NCI-H226 (cell line): ENCODE data around the gene FEZ2.
"Not testable (repeated sequence)": the region's sequence is repeated elsewhere in the genome, so short reads cannot be mapped to it uniquely, and the experiment has no call there.

Experiments used
- DNase-seq: peaks from one replicate; pipeline ENCODE4 v3.0.0-alpha.2; 2015

Gene FEZ2, protein sequence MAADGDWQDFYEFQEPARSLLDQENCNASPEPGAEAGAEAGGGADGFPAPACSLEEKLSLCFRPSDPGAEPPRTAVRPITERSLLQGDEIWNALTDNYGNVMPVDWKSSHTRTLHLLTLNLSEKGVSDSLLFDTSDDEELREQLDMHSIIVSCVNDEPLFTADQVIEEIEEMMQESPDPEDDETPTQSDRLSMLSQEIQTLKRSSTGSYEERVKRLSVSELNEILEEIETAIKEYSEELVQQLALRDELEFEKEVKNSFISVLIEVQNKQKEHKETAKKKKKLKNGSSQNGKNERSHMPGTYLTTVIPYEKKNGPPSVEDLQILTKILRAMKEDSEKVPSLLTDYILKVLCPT

DNA sequence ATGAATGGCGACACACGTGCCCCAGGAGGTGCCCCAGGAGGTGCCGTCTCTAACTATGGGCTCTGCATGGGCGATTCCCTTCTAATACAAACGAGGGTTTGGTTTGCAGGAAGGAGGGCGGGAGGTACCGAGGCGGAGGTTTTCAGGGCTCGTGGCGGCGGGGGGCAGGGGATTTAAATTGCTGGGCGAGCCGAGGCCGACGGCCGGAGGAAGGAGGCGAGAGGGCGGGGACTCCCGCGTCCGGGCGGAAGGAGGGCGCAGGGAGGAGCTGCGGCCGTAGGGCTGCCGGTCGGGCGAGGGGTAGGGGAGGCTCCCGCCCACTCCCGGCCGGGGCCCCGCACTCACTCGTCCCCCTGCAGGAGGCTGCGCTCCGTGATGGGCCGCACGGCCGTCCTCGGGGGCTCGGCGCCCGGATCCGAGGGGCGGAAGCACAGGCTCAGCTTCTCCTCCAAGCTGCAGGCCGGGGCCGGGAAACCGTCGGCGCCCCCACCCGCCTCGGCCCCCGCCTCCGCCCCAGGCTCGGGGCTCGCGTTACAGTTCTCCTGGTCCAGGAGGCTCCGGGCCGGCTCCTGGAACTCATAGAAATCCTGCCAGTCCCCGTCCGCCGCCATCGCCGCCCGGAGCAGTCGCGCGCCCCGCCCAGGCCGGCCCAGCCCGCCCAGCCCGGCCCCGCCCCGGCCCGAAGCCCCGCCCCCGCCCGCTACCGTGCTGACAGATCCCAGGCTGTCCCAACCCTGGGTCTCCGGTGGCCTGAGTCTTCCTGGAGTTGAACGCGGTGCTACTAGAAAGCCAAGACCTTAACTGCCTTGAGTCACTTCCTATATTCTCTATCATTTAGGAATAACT lies at the start of gene FEZ2:
Gene FEZ2 (minus strand): TSS at position 637 of the 846 bp plus-strand sequence. CDS start 26 bp downstream, at position 611.
- DNase-seq = peak; percentile 78

DNA sequence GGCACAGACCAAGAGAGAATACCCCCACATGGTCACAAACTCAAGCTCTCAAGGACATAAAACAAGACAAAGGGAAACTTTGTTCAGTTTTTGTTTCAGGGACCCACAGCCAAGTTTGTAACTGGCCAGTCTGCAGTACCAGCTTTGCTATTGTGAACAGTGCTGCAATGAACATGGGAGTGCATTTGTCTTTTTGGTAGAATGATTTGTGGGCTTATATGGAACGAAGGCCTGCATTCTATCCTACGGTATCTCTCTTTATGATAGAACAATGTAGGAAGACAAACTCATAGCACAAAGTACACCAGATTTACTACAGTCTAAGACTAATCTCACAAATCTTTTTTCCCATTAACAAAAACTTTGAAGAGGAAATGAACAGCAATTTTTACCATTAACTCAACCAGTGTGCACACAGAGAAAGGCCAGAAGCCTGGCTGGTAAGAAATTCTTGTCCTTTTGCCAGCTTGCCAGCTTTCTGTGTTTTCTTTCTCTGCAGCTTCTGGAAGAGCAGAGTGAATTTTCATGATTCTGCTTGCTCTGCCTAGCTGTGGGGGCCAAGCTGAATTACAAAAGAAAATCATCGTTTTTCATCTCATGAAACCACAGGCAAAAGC lies 37.1 kb upstream of the FEZ2 start:
- no peak for DNase-seq

DNA sequence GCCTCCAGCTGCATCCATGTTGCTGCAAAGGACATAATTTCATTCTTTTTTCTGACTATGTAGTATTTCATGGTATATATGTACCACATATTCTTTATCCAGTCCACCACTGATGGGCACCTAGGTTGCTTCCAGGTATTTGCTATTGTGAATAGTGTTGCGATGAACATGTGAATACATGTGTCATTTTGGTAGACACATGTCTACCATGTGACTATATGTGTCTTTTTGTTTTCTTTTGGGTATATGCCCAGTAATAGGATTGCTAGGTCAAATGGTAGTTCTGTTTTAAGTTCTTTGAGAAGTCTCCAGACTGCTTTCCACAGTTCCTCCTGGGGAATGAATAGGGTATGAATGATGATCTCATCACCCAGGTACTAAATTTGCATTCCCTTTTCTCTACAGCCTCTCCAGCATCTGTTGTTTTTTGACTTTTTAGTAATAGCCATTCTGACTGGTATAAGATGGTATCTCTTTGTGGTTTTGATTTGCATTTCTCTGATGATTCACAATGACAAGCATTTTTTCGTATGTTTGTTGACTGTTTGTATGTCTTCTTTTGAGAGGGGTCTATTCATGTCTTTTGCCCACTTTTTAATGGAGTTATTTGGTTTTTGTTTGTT lies 35.6 kb upstream of the FEZ2 start:
- DNase-seq = peak; percentile 10

DNA sequence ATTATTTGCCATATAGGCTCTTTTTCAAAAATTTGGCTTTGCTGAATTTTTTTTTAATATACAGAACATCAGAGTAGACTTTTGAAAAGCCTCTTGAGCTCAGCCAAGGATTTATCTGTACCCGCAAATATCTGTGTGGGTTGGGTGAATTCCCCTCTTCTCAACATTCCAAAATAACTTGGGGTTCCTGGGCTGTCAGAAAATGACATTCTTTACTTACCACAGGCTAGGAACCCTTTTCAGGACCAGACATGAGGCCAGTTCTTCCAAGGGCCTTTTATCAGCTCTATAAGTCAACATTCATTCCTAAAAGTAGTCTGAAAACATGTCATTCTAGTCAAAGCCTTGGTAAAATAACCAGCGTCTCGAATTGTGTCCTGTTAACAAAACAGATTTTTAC lies 28.8 kb upstream of the FEZ2 start:
- no peak for DNase-seq

DNA sequence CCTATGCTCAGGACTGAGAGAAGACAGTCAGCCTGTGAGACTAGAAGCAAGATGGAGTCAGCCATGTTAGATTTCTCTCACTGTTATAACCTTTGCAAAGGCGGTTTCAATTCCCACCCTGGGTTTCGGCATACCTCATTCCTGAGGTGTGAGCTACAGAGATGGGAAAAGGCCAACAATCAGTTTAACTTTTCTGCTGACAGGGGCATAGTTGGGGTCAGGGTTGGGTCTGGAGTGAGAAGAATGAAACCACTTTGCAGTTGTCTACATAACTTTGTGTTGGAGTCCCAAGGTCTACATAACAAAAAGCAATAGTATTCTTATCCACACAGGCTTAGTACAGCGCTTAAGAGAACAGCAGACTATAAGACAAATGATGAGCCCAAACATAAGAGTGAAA lies 28.1 kb upstream of the FEZ2 start:
- DNase-seq = no peak

DNA sequence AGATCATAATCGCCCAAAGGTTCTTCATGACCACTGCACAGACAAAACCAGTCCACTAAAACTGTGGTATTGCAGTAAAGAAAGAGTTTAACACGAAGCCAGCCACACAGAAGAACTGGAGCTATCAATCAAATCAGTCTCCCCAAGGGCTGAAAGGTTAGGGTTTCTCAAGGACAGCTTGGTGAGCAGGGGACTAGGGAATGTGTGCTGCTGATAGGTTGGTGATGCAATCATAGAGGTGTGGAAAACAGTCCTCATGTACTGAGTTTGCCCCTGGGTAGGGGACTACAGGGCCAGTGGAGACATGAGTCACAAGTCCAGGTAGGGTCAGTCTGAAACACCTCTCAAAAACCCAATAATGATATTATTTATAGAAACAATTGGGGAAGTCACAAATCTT lies 27.3 kb upstream of the FEZ2 start:
- no peak for DNase-seq

DNA sequence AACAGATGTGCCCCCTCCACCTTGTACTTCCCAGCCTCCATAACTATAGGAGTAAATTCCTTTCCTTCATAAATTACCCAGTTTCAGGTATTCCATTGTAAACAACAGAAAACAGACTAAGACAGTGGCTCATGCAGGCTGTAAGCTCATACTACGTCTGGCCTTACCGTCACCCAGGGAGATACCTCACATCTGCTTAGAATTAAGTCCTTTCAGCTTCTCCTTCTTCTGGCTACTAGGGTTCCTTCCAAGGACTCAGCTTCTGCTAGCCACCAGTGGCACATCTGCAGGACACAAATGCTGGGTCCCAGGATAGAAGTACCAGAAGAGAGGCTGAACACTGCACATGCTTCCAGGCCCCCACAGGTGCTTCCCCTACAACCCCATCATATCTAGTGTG lies 22.4 kb upstream of the FEZ2 start:
- no peak for DNase-seq

DNA sequence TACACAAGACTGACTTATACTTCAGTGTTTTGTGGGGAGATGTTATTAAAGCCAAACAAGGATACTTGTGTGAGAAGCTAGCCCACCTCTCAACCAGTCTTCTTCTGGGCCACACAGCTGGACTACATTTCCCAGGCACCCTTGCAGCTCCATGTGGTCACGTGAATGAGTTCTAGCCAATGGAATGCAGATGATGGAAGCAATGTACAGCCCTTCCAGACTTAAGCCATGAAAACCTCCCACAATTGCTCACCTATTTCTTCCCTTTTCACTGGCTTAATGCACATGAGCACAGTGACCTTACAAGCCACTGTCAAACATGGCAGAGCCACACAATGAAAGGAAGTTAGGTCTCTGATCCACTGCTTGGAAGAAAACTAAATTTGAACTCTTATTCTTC lies 20.4 kb upstream of the FEZ2 start:
- peak; percentile 75 for DNase-seq

DNA sequence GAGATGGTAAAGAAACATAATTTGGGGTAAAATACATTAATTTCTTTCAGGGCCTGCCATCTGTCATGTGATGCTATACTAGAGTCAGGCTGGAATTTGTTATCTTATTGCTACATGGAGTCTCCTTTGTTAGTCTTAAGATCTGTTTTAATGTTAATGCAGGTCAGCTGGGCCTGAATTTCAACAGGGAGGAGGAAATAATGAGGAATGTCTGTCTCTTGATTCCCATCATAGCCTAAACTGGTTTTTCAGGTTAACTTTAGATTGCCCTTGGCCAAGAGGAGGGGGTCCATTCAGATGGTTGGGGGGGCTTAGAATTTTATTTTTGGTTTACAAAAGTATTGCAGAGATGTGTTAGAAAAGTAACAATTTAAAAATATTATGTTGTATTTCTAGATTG lies 19.0 kb upstream of the FEZ2 start:
- no peak for DNase-seq

DNA sequence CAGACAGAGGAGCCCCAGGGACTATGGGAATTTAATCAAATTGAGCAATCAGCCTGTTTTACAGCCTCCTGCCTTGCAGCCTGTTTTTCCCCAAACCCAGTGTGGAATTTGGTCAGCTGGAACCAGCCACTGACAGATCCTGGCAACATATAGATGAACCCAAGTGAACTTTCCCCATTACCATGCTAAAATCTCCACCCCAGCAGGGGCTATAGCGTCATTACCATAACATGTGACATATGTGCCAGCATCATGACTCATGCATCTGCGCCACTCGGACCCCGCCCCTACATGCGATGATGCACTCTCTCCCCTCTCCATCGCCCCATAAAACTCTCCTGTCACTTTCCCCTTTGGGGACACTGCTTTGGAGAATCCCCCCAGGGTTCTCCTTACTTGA lies 17.3 kb upstream of the FEZ2 start:
- no peak for DNase-seq

DNA sequence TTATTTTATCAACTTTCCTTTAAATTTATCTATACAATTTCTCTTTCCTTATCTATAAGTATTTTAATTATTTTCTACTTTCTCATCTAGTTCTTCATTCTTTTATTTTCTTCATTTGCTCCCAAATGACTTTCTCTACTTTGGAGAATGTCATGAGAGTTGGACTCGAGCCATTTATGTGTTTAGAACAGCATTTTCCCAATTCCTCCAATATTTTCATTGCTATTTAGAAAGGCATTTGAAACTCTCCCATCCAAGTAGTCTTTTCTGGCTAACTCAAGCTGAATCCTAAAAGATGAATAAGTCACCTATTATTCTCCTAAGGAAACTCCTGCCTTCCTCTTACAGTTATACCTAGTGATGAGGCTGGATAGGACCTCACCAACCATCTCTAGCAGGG lies 15.8 kb upstream of the FEZ2 start:
- DNase-seq = no peak

DNA sequence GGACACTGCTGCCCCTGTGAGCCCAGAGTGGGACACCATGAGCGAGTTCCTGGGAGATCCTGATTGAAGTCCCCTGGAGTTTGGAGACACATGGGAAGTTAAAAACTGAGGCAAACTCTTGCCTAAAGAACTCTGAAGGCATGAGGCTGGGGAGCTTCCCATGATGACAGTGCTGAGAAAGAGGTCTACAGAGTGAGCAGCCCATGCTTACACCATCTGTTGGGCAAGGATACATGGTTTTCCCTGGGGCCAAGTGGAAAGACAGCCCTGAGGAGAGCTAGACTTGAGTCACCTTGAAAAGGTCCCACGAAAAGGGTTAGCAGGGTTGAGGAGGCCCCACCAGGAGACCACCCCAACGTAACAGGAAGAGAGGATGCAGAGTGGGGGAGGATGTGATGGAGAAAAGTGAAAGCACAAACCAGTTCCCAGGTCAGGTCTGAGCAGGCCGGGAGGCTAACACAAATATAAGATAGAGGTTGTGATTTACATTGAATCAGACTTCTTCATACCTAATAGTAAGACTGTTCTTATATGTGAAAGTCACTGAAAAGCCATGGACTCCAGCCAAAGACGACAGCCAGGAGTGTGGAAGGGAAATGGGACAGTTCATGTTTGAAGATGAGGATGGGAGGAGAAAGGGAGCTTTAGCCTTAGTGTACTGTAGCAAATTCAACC lies 13.5 kb upstream of the FEZ2 start:
- DNase-seq = no peak

DNA sequence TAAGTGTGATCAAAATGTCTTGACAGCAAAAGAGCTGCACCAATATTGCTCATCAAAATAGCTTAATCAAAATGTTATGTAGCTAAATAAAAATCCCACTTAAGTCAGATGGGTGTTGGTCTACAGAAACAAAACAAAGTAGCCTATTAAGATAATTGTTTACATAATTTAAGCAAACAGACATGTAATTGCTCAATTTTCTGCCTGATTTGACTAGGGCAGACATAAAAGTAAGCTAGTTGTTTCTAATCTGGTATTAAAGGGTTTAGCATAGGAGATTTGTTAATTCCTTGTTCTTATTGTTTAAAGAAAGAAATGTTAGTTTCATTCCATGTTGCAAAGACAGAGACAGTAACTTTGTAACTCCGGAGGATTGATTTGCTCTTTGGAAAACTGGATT lies 11.5 kb upstream of the FEZ2 start:
- DNase-seq = no peak

DNA sequence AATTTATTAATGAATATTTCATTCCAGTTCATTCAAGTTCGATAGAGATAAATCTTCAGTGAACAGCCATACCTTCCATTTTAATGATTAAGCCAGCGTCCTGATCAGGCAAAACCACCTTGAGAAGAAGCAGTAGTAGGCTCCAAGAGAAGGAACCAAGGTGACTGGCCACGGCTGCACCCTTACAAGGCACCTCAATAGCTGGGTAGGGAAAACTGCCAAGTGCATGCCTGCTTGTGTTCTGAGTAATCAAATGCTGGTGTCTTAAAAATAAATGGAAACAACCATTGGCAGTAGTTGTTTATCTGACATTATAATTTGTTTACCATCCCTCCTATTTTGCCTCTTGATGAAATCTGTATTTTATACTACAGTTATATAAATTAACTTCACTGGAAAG lies 10.0 kb upstream of the FEZ2 start:
- no peak for DNase-seq

DNA sequence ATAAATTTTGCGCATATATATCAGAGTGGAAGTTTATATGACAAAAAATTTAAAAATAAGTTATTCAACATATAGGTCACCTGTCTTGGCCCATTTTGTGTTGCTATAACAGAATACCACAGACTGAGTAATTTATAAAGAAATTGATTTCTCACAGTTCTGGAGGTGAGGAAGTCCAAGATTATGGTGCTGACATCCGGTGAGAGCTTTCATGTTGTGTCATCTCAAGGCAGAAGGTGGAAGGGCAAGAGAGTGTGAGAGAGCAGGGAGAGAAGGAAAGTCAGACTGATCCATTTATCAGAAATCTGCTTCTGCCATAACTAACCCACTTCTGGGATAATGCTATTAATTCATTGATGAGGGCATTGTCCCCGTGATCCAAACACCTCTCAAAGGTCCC lies 9.0 kb upstream of the FEZ2 start:
- no peak for DNase-seq

DNA sequence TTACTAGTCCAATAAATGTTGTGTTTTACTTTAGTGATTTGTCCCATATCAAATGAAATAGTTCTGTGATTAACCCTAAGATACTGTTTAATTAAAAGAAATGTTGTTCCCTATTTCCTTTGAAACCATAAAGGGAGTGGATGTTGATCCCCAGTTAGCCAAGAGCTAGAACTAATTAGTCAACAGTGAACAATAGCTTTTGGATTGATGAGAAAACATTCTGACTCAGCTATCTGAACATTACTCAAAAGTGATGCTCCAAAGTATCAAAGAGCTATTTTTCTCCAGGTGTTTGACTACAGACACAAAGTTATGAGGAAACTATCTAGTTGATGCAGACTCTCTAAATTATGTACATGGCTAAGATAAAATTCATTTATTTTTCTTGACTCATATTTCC lies 7.3 kb upstream of the FEZ2 start:
- DNase-seq = no peak

DNA sequence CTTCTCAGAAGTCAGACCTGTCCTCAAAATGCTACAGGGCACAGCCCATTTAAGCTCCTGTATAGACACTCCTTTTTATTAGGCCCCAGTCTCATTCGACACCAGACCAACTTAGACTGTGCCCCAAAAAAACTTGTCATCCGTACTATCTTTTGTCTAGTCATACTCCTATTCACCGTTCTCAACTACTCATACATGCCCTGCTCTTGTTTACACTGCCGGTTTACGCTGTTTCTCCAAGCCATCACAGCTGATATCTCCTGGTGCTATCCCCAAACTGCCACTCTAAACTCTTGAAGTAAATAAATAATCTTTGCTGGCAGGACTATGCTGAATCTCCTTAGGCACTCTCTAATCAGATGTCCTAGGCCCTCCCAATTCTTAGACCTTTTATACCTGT lies 5.7 kb upstream of the FEZ2 start:
- DNase-seq = not testable (repeated sequence)

DNA sequence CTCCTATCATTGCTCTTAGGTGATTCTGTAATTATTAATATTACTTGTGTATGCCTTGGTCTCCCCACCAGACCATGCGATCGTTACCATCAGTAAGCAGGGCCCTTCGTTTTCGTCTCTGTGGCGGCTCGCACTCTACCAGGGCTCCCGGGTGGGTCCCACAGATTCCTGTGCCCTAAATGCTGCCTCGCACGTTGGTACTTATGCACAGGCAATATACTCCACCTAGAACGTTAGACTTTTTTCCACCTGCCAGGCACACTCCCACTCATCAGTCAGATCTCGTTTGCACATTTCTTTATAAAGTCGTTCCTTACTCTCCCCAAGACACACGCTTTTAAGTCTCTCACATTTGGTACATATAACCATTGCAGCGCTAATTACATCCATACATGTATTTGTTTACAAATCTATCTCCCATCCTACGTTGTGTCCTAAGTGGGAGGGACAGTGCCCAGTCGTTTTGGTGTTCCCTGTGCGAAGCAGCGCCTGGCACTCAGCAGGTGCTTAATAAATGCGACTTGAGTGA lies 901 bp downstream of the FEZ2 start:
- DNase-seq = no peak

DNA sequence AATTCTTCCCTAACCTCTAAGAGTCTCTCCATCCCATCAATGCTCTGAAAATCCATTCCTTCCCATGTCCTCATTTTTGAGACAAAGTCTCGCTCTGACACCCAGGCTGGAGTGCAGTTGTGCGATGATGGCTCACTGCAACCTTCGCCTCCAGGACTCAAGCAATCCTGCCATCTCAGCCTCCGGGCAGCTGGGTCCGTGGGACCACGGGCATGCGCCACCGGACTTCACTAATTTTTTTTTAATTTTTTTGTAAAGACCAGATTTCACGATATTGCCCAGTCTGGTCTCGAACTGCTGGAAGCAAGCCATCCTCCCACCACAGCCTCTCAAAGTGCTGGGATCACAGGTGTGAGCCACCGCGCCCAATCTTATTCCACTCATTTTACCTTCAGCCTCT lies 1.6 kb downstream of the FEZ2 start:
- DNase-seq = no peak

DNA sequence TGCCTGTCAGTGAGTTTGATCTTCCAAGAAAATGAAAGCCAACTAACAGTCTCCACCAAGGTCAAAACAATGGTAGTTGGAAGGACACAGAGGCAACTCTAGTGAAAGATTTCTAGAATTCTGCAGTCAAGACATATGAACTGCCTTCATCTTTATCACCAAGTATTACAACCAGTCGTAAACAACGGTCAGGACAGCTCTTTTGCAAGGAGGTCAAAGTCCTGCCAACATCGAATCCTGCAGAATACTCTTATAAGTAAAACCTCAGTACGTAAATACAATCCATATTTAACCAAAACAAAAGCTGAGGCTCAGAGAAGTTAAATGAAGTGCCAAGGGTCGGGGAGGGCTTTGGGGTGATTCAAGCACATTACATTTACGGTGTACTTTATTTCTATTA lies 3.1 kb downstream of the FEZ2 start:
- DNase-seq = no peak

DNA sequence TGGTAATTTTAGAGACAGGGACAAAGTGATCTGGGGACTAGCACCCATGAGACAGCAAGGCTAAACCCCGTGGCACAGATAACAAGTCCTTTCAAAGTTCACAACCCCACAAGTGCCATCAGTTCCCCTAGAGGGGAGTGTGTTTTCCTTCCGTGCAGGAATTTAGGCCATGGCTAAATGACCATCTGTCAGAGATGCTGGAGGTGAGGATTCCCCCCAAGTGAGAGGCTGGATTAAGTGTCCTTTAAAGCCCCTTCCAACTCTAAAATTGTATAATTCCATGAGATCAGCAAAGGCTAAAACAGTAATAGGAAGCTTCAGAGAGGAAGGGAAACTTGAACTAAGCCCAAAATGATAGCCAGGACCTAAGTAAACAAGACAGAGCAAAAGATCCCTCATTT lies 8.7 kb downstream of the FEZ2 start:
- DNase-seq = no peak

DNA sequence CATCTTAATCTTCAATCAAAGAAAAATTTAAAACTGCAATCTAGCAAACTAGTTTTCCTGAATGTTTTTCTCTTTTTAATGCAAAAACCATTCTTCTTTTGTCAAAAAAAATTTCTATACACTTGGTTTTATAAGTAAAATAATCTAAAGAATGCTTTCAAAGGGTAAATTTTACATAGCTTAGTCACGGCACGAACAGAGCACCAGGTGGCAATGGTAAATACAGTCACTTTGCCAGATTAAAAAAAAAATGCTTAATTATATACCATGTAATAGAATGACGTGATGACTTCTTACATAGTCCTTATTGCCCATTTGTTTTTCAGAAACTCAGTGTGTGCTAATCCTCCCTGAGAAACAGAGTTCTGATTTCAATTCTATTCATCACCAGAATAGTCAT lies 10.4 kb downstream of the FEZ2 start:
- DNase-seq = no peak

DNA sequence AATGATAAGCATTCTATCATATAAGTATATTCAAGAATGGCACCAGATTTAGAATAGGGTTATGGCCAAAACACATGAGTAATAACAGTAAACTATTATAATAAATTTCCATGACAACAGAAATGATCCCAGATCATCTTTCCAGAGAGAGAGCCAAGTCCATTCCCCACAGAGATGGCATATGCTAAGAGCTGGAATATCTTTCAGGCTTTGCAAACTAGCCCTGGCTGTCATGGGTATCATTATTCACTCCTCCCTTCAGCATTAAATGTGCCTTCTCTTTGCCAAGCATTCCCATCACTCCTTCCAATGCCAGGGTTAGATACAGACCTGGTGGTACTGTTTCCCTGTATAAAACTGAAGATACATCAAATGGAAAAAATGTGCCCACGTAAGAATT lies 10.9 kb downstream of the FEZ2 start:
- no peak for DNase-seq
